ENCODE results near the gene DCC. TPM values are rescaled to one million over a fixed set of nuclear protein-coding genes. Genes with fewer than 3 reads are reported as not detected.

The DCC gene
- total and polyA plus RNA-seq, 2 experiments from 2014 or later = not detected

DNA sequence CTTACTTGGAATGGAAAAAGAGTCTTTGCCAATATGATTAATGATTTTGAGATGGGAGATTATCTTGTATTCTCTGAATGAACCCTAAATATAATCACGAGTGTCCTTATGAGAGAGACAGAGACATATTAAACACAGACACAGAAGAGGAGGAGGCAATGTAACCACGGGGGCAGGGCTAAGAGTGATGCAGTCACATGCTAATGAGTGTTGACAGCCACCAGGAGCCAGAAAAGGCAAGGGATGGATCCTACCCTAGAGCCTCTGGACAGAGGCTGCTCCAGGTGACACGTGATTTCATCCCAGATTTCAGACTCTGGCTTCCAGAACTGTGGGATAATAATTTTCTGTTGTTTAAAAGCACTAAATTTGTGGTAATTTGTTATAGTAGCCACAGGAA is 1204.9 kb downstream of the DCC start:
- Histone ChIP-seq H2AFZ (no peak overlapping the region), H3K27ac (no peak overlapping the region), H3K27me3 (replicated peaks; ENCODE audit: insufficient read depth) (no peaks in the 10 kb centered on the region), H4K20me1 (ENCODE audit: insufficient read depth) (no peaks in the 10 kb centered on the region), H3K36me3 (ENCODE audit: low read depth) (no peaks in the 10 kb centered on the region), H3K9me2 (ENCODE audit: insufficient read depth) (no peaks in the 10 kb centered on the region), H3F3A (ENCODE audit: insufficient read depth) (no peaks in the 10 kb centered on the region), H3K9ac (no peak overlapping the region), H3K9me3 (ENCODE audit: low read depth) (no peaks in the 10 kb centered on the region), H3K4me3 (no peak overlapping the region), H3K79me2 (ENCODE audit: insufficient read depth) (no peaks in the 10 kb centered on the region), H3K4me1 (ENCODE audit: insufficient read depth) (no peaks in the 10 kb centered on the region), H3K4me2 (ENCODE audit: unreplicated experiment) (no peak overlapping the region)
- DNase-seq = no peak
- 0 to 4% methylated on average over 3 of the region's 3 CpGs for WGBS, 2 experiments (ENCODE audit: low coverage in 1 of 2, low lambda C conversion rate in 2 of 2, missing lambda C conversion rate in 2 of 2)
- TF ChIP-seq EZH2phosphoT487 (IDR thresholded peaks at IDR 0.05; ENCODE audit: insufficient read depth, low read depth) (no peak), EZH2 (IDR thresholded peaks at IDR 0.05; ENCODE audit: insufficient read depth, poor library complexity, severe bottlenecking) (no peak)
- in situ Hi-C loops (cut with MboI) = no loop called here

DNA sequence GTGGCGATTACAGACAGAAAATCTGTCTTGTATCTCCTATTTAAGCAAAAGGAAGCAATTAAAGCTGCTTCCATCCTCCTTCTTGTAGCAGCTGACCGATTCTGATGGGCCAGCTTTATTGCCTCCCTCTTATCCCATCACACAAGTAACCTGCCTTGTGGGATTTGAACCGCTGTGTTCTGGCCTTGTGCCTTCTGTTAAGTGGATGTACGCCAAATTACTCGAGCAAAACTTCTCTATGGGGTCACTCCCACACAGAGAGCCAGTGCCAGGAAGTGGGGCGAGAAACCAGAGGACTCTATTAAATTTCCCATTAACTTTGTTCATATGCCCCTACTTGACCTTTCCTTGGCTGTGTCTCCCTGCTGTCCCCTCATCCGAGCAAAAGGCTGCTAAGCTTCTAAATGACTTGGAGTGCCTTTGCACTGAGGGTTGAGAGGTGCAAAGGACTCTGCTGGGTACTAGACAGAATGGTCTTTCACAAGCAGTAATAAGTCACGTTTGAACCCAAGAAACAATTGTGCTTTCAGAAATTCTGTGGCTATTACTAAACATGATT is 1212.0 kb downstream of the DCC start:
- Histone ChIP-seq H3K36me3 (ENCODE audit: low read depth) (no peaks in the 10 kb centered on the region), H3F3A (ENCODE audit: insufficient read depth) (no peaks in the 10 kb centered on the region), H2AFZ (no peak overlapping the region), H3K27ac (no peak overlapping the region), H3K9me2 (ENCODE audit: insufficient read depth) (no peaks in the 10 kb centered on the region), H3K79me2 (ENCODE audit: insufficient read depth) (no peaks in the 10 kb centered on the region), H3K27me3 (replicated peaks; ENCODE audit: insufficient read depth) (no peaks in the 10 kb centered on the region), H3K9ac (no peak overlapping the region), H3K9me3 (ENCODE audit: low read depth) (no peaks in the 10 kb centered on the region), H4K20me1 (ENCODE audit: insufficient read depth) (no peaks in the 10 kb centered on the region), H3K4me3 (no peak overlapping the region), H3K4me2 (ENCODE audit: unreplicated experiment) (no peak overlapping the region), H3K4me1 (ENCODE audit: insufficient read depth) (no peaks in the 10 kb centered on the region)
- 20 to 22% methylated on average over 8 of the region's 8 CpGs for WGBS, 2 experiments (ENCODE audit: low coverage in 1 of 2, low lambda C conversion rate in 2 of 2, missing lambda C conversion rate in 2 of 2)
- no peak for TF ChIP-seq EZH2phosphoT487 (IDR thresholded peaks at IDR 0.05; ENCODE audit: insufficient read depth, low read depth)
- TF ChIP-seq EZH2 (IDR thresholded peaks at IDR 0.05; ENCODE audit: insufficient read depth, poor library complexity, severe bottlenecking) = no peak
- no peak for DNase-seq
- in situ Hi-C loops (cut with MboI) = no loop called here

DNA sequence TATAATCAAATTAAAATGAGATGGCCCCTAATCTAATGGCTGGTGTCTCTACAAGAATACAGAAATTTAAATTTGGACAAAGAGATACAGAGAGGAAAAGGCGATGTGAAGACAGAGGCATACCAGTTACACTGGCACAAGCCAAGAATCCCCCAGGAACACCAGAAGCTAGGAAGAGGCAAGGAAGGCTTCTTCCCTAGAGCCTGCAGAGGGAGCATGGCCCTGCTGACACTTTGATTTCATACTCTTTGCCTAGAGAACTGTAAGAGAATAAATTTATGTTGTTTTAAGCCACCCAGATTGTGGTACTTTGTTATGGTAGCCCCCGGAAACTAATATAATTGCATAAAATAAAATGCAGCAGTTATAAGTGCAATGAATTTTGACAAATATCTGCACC is 1213.0 kb downstream of the DCC start:
- H3K4me3 ChIP-seq = no peak overlapping the region
- H3K36me3 ChIP-seq (ENCODE audit: low read depth) = no peaks in the 10 kb centered on the region
- H3K4me1 ChIP-seq (ENCODE audit: insufficient read depth) = no peaks in the 10 kb centered on the region
- H3K4me2 ChIP-seq (ENCODE audit: unreplicated experiment) = no peak overlapping the region
- no peaks in the 10 kb centered on the region for H3K79me2 ChIP-seq (ENCODE audit: insufficient read depth)
- no peaks in the 10 kb centered on the region for H3K27me3 ChIP-seq (replicated peaks; ENCODE audit: insufficient read depth)
- H3K27ac ChIP-seq = no peak overlapping the region
- no peak overlapping the region for H3K9ac ChIP-seq
- DNase-seq = no peak
- no peaks in the 10 kb centered on the region for H3K9me2 ChIP-seq (ENCODE audit: insufficient read depth)
- no peaks in the 10 kb centered on the region for H3K9me3 ChIP-seq (ENCODE audit: low read depth)
- in situ Hi-C loops (cut with MboI) = no loop called here
- no peak overlapping the region for H2AFZ ChIP-seq
- TF ChIP-seq EZH2 (IDR thresholded peaks at IDR 0.05; ENCODE audit: insufficient read depth, poor library complexity, severe bottlenecking) = no peak
- TF ChIP-seq EZH2phosphoT487 (IDR thresholded peaks at IDR 0.05; ENCODE audit: insufficient read depth, low read depth) = no peak
- H4K20me1 ChIP-seq (ENCODE audit: insufficient read depth) = no peaks in the 10 kb centered on the region
- H3F3A ChIP-seq (ENCODE audit: insufficient read depth) = no peaks in the 10 kb centered on the region
- WGBS, 2 experiments (ENCODE audit: low coverage in 1 of 2, low lambda C conversion rate in 2 of 2, missing lambda C conversion rate in 2 of 2) = 63 to 67% methylated on average over 2 of the region's 2 CpGs

DNA sequence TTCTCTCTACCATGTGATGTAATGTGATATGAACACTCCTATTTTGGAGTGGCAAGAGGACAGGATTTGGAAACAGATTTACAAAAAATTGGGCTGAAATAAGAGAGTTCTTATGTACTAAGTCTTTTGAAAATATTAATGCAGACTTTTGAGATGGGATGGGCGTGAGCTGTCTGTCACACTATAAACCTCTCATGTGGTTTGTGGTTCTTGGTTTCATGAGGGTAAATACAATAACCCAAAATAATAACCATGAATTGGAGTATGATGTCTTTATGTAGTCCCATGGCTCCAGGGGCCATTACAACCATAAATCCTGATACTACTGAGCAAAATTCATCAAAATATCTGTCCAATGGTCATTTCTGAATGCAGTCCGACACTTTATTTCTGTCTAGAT is 1216.5 kb downstream of the DCC start:
- no peaks in the 10 kb centered on the region for H3K4me1 ChIP-seq (ENCODE audit: insufficient read depth)
- H2AFZ ChIP-seq = no peak overlapping the region
- no peak overlapping the region for H3K4me2 ChIP-seq (ENCODE audit: unreplicated experiment)
- H3K9ac ChIP-seq = no peak overlapping the region
- DNase-seq = no peak
- H3K27me3 ChIP-seq (replicated peaks; ENCODE audit: insufficient read depth) = no peaks in the 10 kb centered on the region
- no peaks in the 10 kb centered on the region for H3K9me3 ChIP-seq (ENCODE audit: low read depth)
- WGBS, 2 experiments (ENCODE audit: low coverage in 1 of 2, low lambda C conversion rate in 2 of 2, missing lambda C conversion rate in 2 of 2) = 22 to 24% methylated on average over 2 of the region's 2 CpGs
- TF ChIP-seq EZH2phosphoT487 (IDR thresholded peaks at IDR 0.05; ENCODE audit: insufficient read depth, low read depth) (no peak), EZH2 (IDR thresholded peaks at IDR 0.05; ENCODE audit: insufficient read depth, poor library complexity, severe bottlenecking) (no peak)
- in situ Hi-C loops (cut with MboI) = no loop called here
- no peaks in the 10 kb centered on the region for H3F3A ChIP-seq (ENCODE audit: insufficient read depth)
- no peaks in the 10 kb centered on the region for H3K9me2 ChIP-seq (ENCODE audit: insufficient read depth)
- H3K79me2 ChIP-seq (ENCODE audit: insufficient read depth) = no peaks in the 10 kb centered on the region
- H3K27ac ChIP-seq = no peak overlapping the region
- no peaks in the 10 kb centered on the region for H3K36me3 ChIP-seq (ENCODE audit: low read depth)
- H4K20me1 ChIP-seq (ENCODE audit: insufficient read depth) = no peaks in the 10 kb centered on the region
- H3K4me3 ChIP-seq = no peak overlapping the region

DNA sequence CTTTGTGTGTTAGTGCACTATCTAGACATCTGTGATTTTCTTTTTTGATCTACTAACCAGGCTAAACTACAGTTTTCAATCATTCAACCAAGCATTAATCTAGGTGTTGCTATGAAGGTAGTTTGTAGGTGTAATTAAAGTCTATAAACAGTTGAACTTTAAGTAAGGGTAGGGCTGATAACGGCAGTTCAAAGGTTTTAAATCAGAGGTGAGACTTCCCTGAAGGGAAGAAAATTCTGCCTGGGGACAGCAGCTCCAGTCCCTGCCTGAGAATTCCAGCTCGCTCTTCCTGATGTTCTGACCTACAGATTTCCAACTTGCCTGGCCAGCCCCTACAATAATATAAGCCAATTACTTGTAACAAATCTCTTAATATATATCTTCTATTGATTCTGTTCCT is 1220.5 kb downstream of the DCC start:
- H3K36me3 ChIP-seq (ENCODE audit: low read depth) = no peaks in the 10 kb centered on the region
- no peak for TF ChIP-seq EZH2 (IDR thresholded peaks at IDR 0.05; ENCODE audit: insufficient read depth, poor library complexity, severe bottlenecking)
- no peak for TF ChIP-seq EZH2phosphoT487 (IDR thresholded peaks at IDR 0.05; ENCODE audit: insufficient read depth, low read depth)
- H3K9ac ChIP-seq = no peak overlapping the region
- no peaks in the 10 kb centered on the region for H4K20me1 ChIP-seq (ENCODE audit: insufficient read depth)
- no peak overlapping the region for H3K27ac ChIP-seq
- in situ Hi-C loops (cut with MboI) = loop anchor here (10.0 kb wide), 1 partner anchor 564 kb away; no protein-coding TSS in a partner anchor
- WGBS, 2 experiments (ENCODE audit: low coverage in 1 of 2, low lambda C conversion rate in 2 of 2, missing lambda C conversion rate in 2 of 2) = 42 to 46% methylated on average over 2 of the region's 2 CpGs
- no peak overlapping the region for H3K4me2 ChIP-seq (ENCODE audit: unreplicated experiment)
- no peaks in the 10 kb centered on the region for H3K4me1 ChIP-seq (ENCODE audit: insufficient read depth)
- DNase-seq = no peak
- H3K9me2 ChIP-seq (ENCODE audit: insufficient read depth) = no peaks in the 10 kb centered on the region
- no peaks in the 10 kb centered on the region for H3F3A ChIP-seq (ENCODE audit: insufficient read depth)
- H3K27me3 ChIP-seq (replicated peaks; ENCODE audit: insufficient read depth) = no peaks in the 10 kb centered on the region
- no peak overlapping the region for H2AFZ ChIP-seq
- no peaks in the 10 kb centered on the region for H3K79me2 ChIP-seq (ENCODE audit: insufficient read depth)
- H3K9me3 ChIP-seq (ENCODE audit: low read depth) = no peaks in the 10 kb centered on the region
- no peak overlapping the region for H3K4me3 ChIP-seq
